Memory B cell (primary cell): Measurements from ENCODE around the gene ZNF229.
A peak's percentile ranks its signal among the peaks of the same experiment; 100 is the strongest.
"Not testable (repeated sequence)": the region's sequence is repeated elsewhere in the genome, so short reads cannot be mapped to it uniquely, and the experiment has no call there.

Source experiments
- ATAC-seq: fragments of 150-1000 bp; cut with Tn5 transposase; 2 replicates; pipeline ENCODE4 v1.10.0; 2021; ENCODE audit warnings: low read depth, mild to moderate bottlenecking, moderate library complexity
- DNase-seq, 2 donors: peaks; one replicate each; pipeline ENCODE4 v3.0.0; 2022; ENCODE audit warnings: low spot score in 2 of 2
- H3K27ac Mint-ChIP-seq: one replicate; pipeline ENCODE4 v1.8.0; 2022; ENCODE audit warnings: mild to moderate bottlenecking, moderate library complexity, mixed read lengths
- H3K27me3 Mint-ChIP-seq: one replicate; pipeline ENCODE4 v1.8.0; 2022; ENCODE audit warnings: mixed read lengths
- H3K36me3 Mint-ChIP-seq: one replicate; pipeline ENCODE4 v1.8.0; 2022; ENCODE audit warnings: mild to moderate bottlenecking, mixed read lengths
- H3K4me1 Mint-ChIP-seq: one replicate; pipeline ENCODE4 v1.8.0; 2022; ENCODE audit warnings: mixed read lengths
- H3K4me3 Mint-ChIP-seq: one replicate; pipeline ENCODE4 v1.8.0; 2022; ENCODE audit warnings: mild to moderate bottlenecking, moderate library complexity, mixed read lengths
- H3K9me3 Mint-ChIP-seq: one replicate; pipeline ENCODE4 v1.8.0; 2022; ENCODE audit warnings: mixed read lengths

Gene ZNF229

DNA sequence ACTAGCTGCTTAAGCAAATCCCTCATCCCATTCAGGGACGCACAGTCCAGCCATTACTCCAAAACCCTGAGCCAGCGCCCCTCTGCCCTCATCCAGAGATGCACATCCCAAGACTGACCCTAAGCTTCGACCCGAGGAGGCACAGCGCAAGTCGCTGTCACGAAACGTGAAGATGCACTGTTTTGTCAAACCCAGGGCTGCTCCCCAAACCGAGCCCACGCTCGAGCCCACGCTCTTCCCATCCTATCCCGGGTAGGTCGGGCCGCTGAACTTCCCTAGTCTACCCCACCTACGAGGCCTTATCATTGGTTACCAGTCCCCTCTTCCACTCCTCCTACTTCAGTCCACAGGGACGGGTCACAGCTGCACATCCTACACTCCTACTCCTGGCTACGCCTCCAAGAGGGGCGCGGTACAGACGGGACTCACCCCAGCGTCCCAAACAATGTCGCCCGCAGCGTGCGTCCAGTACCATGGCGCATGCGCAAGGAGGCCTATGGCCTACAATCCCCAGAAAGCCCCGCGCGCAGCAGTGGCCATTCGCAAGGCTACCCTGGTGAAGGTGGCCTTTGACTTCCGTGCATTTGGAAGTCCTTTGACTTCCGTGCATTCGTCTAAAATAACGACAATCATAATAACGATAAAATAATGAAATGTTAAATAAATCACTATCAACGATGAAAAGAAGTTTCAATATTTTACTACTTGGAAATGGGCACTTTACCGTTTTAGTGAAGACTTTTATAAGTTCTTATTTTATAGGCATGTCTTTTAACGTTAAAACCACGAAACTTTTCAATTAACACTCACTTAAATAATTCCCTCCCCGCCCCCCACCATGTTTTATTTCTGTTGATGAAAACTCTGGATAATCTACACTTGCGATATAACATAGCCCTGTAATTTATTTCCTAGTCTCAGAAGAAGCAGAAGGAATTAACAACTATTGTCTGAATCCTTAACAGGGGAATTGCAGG, 46.8 kb downstream of the ZNF229 start, which contains the start of gene ZNF285:
TSS of gene ZNF285 (minus strand) at position 470 of the 977 bp plus-strand sequence. CDS start 4,395 bp downstream, outside the sequence.
- H3K27me3 Mint-ChIP-seq, result no peaks in the 10 kb centered on the region
- H3K4me1 Mint-ChIP-seq, result peaks cover 3% of the 10 kb centered on the region
- H3K4me3 Mint-ChIP-seq, result peak within 1 kb of the TSS; percentile 93
- ATAC-seq, result peak; percentile 95
- peaks cover 12% of the 10 kb centered on the region for H3K36me3 Mint-ChIP-seq
- DNase-seq, result peak; percentile 56 to 60
- H3K27ac Mint-ChIP-seq, result no peak within 1 kb of the TSS
- peaks cover 13% of the 10 kb centered on the region for H3K9me3 Mint-ChIP-seq

DNA sequence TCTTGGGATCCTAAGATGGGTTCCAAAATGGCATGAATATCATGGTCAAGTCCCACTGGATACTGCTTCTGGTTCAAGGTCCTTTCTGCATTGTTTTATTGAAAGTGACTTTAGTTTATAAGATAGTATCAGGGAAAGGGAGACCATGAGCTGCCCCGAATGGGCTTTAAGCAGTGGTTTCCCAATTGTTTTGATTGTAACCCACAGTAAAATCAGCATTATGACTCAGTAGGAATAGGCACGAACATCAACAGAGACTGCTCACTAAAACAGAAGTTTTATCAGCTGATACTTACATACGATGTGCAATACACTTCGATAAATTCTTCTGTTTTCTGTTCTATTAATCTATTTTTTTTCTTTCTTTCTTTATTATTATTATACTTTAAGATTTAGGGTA, 59.0 kb downstream of the ZNF229 start:
- Mint-ChIP-seq H3K9me3 (peaks cover 25% of the 10 kb centered on the region), H3K36me3 (peaks cover 49% of the 10 kb centered on the region)

More for the DNA sequence above, 59.0 kb downstream of the ZNF229 start:
- DNase-seq, H3K4me1 Mint-ChIP-seq, H3K27me3 Mint-ChIP-seq, ATAC-seq, H3K4me3 Mint-ChIP-seq, H3K27ac Mint-ChIP-seq: not testable (repeated sequence)
